Thymus (tissue), 11 donors: ENCODE results near the gene TMEM43. TPM values are rescaled to one million over a fixed set of nuclear protein-coding genes. Genes with fewer than 3 reads are reported as not detected.
A peak's percentile ranks its signal among the peaks of the same experiment; 100 is the strongest.

Experiments used
- DNase-seq, 9 donors: peaks; one replicate each; pipeline ENCODE4 v3.0.0-alpha.2; 2013; ENCODE audit warnings: low spot score in 9 of 9, low read depth in 6 of 9, missing footprints in 1 of 9
- H3K27ac ChIP-seq, 2 donors: one replicate each; pipeline ENCODE4 v1.5.1; 2013; ENCODE audit warnings: control low read depth in 1 of 2, low read depth in 1 of 2, low read length in 1 of 2, mild to moderate bottlenecking in 1 of 2, moderate library complexity in 1 of 2
- H3K27me3 ChIP-seq, 2 donors: one replicate each; pipeline ENCODE4 v1.5.1; 2013; ENCODE audit warnings: low read length in 1 of 2; ENCODE audit not compliant: control insufficient read depth in 2 of 2, insufficient read depth in 1 of 2
- H3K36me3 ChIP-seq, 2 donors: one replicate each; pipeline ENCODE4 v1.5.1; 2013; ENCODE audit warnings: low read length in 1 of 2, mild to moderate bottlenecking in 1 of 2, moderate library complexity in 1 of 2; ENCODE audit not compliant: control insufficient read depth in 2 of 2, insufficient read depth in 2 of 2
- H3K4me1 ChIP-seq, 2 donors: one replicate each; pipeline ENCODE4 v1.5.1; 2013; ENCODE audit warnings: low read length in 2 of 2; ENCODE audit not compliant: control insufficient read depth in 2 of 2, insufficient read depth in 2 of 2
- H3K4me3 ChIP-seq, 2 donors: one replicate each; pipeline ENCODE4 v1.5.1; 2013; ENCODE audit warnings: low read length in 2 of 2, control low read depth in 1 of 2, mild to moderate bottlenecking in 1 of 2
- H3K9me3 ChIP-seq, 2 donors: one replicate each; pipeline ENCODE4 v1.5.1; 2013; ENCODE audit warnings: low read length in 1 of 2, mild to moderate bottlenecking in 1 of 2; ENCODE audit not compliant: control insufficient read depth in 2 of 2, insufficient read depth in 1 of 2
- WGBS: extraction: QIAGEN DNeasy Blood & Tissue Kit; methylation state at CpG from one replicate; pipeline ENCODE4 v1.1.7; 2013; 5-methylcytosine and 5-hydroxymethylcytosine counted together
- polyA plus RNA-seq: library from polyadenylated mRNA; stranded (reverse); fragments of 200-250 nt; gene quantifications from one replicate; pipeline ENCODE4 v1.2.3, GENCODE V29; 2013
- total RNA-seq: library from RNA; stranded (reverse); fragments of 120-200 nt; gene quantifications from one replicate; pipeline ENCODE4 v1.2.4, GENCODE V29; 2013
- donor health status: healthy.

Gene TMEM43
- total and polyA plus RNA-seq, 2 donors, result 29.9 to 50.4 TPM

DNA sequence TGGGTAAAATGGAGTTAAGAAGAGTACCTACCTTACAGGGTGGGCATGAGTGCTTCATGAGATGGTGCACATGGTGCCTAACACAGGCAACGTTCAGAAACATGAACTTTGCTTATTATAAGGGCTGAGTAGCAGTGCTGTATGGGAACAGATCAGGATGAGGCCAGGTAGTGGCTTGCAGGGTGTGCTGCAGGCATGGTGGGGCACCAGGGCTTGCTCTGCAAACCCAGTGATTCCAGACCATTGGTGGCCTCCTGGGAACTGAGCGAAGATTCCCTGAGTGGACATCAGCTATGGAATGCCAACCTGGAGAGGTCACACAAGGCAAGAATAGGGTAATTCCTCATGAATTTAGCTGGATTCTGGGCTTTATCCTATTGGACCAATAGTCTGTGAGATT lies 15.8 kb downstream of the TMEM43 start:
- Histone ChIP-seq H3K27me3 (no peaks in the 10 kb centered on the region), H3K27ac (no peak overlapping the region), H3K4me1 (peaks cover 0 to 20% of the 10 kb centered on the region in 2 donors), H3K36me3 (peaks cover 48 to 55% of the 10 kb centered on the region in 2 donors), H3K4me3 (no peak overlapping the region), H3K9me3 (no peaks in the 10 kb centered on the region)
- WGBS, result 94% methylated on average over 2 of the region's 2 CpGs
- DNase-seq, result no peak

DNA sequence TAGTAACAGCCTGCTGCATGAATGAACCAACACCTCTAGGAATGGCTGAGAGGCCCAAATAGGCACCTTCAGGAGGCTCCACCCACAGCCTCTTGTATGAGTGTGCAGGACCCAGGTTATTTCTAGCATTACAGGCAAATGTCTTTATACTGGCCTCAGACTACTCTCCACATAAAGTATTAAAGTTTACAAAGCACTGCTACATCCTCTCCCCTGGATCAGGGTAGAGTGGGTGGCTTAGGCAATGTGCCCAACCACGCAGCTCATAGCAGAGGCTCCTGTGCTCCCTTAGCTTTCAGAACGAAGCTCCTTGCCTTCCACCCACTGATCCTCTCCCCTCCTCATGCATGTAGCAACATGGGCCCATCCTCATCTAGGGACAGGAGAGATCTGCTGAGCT lies 16.3 kb downstream of the TMEM43 start:
- no peak overlapping the region for H3K27ac ChIP-seq
- no peaks in the 10 kb centered on the region for H3K9me3 ChIP-seq
- H3K36me3 ChIP-seq, result peaks cover 48 to 56% of the 10 kb centered on the region in 2 donors
- H3K4me1 ChIP-seq, result peaks cover 0 to 20% of the 10 kb centered on the region in 2 donors
- no peak overlapping the region for H3K4me3 ChIP-seq
- DNase-seq, result no peak
- H3K27me3 ChIP-seq, result no peaks in the 10 kb centered on the region
- WGBS, result 81% methylated on average over 2 of the region's 2 CpGs

DNA sequence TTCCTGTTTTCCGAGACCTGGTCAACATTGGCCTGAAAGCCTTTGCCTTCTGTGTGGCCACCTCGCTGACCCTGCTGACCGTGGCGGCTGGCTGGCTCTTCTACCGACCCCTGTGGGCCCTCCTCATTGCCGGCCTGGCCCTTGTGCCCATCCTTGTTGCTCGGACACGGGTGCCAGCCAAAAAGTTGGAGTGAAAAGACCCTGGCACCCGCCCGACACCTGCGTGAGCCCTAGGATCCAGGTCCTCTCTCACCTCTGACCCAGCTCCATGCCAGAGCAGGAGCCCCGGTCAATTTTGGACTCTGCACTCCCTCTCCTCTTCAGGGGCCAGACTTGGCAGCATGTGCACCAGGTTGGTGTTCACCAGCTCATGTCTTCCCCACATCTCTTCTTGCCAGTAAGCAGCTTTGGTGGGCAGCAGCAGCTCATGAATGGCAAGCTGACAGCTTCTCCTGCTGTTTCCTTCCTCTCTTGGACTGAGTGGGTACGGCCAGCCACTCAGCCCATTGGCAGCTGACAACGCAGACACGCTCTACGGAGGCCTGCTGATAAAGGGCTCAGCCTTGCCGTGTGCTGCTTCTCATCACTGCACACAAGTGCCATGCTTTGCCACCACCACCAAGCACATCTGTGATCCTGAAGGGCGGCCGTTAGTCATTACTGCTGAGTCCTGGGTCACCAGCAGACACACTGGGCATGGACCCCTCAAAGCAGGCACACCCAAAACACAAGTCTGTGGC lies 16.9 kb downstream of the TMEM43 start:
- no peaks in the 10 kb centered on the region for H3K9me3 ChIP-seq
- H3K36me3 ChIP-seq, result peaks cover 51 to 56% of the 10 kb centered on the region in 2 donors
- DNase-seq, result no peak
- peaks cover 0 to 20% of the 10 kb centered on the region in 2 donors for H3K4me1 ChIP-seq
- no peaks in the 10 kb centered on the region for H3K27me3 ChIP-seq
- WGBS, result 96% methylated on average over 19 of the region's 19 CpGs
- H3K4me3 ChIP-seq, result no peak overlapping the region
- peak overlapping the region in 1 of 2 donors; percentile 4 for H3K27ac ChIP-seq

DNA sequence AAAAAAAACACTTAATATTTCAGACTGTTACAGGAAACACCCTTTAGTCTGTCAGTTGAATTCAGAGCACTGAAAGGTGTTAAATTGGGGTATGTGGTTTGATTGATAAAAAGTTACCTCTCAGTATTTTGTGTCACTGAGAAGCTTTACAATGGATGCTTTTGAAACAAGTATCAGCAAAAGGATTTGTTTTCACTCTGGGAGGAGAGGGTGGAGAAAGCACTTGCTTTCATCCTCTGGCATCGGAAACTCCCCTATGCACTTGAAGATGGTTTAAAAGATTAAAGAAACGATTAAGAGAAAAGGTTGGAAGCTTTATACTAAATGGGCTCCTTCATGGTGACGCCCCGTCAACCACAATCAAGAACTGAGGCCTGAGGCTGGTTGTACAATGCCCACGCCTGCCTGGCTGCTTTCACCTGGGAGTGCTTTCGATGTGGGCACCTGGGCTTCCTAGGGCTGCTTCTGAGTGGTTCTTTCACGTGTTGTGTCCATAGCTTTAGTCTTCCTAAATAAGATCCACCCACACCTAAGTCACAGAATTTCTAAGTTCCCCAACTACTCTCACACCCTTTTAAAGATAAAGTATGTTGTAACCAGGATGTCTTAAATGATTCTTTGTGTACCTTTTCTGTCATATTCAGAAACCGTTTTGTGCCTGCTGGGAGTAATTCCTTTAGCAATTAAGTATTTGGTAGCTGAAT lies 17.9 kb downstream of the TMEM43 start:
- Histone ChIP-seq H3K4me1 (peaks cover 0 to 20% of the 10 kb centered on the region in 2 donors), H3K36me3 (peaks cover 56 to 61% of the 10 kb centered on the region in 2 donors), H3K9me3 (no peaks in the 10 kb centered on the region), H3K27me3 (no peaks in the 10 kb centered on the region), H3K4me3 (no peak overlapping the region), H3K27ac (peak overlapping the region in 1 of 2 donors; percentile 54)
- 84% methylated on average over 8 of the region's 8 CpGs for WGBS
- DNase-seq, result peak in 1 of 9 donors; percentile 23

- Histone ChIP-seq H3K4me1 (peaks cover 0 to 20% of the 10 kb centered on the region in 2 donors), H3K4me3 (no peak overlapping the region), H3K9me3 (no peaks in the 10 kb centered on the region), H3K36me3 (peaks cover 57 to 64% of the 10 kb centered on the region in 2 donors), H3K27me3 (no peaks in the 10 kb centered on the region), H3K27ac (peak overlapping the region; percentile 80 to 82)
- 89% methylated on average over 7 of the region's 7 CpGs for WGBS
- no peak for DNase-seq
Measured at GRCh38 chr3:14143271-14144225, 18.7 kb downstream of the TMEM43 start.

GRCh38 chr3:14144423-14145075 lies 19.7 kb downstream of the TMEM43 start:
- peaks cover 51 to 59% of the 10 kb centered on the region in 2 donors for H3K36me3 ChIP-seq
- no peaks in the 10 kb centered on the region for H3K27me3 ChIP-seq
- peaks cover 0 to 20% of the 10 kb centered on the region in 2 donors for H3K4me1 ChIP-seq
- 30% methylated on average over 7 of the region's 7 CpGs for WGBS
- no peak overlapping the region for H3K4me3 ChIP-seq
- DNase-seq, result peak in 8 of 9 donors; percentile 23 to 83 (median 44)
- H3K27ac ChIP-seq, result peak overlapping the region; percentile 80 to 82
- H3K9me3 ChIP-seq, result no peaks in the 10 kb centered on the region

DNA sequence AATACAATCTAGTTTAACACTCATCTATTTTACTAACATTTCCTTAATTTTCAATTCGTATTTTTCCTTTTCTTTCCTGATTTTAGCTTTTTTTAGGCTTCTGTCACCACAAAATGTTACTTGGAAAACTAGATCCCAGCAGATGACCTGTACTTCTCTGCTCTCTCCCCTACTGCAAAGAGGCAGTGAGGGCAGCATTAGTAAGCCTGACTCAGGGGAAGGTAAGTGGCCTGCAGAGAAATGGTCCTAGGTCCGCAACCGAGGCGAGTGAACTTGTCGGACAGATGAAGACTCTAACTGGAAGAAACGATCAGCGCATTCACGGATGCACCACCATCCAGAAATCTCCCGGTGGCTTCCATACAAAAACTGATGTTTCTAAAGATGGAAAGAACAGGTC lies 20.4 kb downstream of the TMEM43 start:
- no peaks in the 10 kb centered on the region for H3K27me3 ChIP-seq
- H3K4me3 ChIP-seq, result no peak overlapping the region
- 97% methylated on average over 9 of the region's 9 CpGs for WGBS
- H3K27ac ChIP-seq, result peak overlapping the region; percentile 20 to 69
- peaks cover 0 to 20% of the 10 kb centered on the region in 2 donors for H3K4me1 ChIP-seq
- H3K9me3 ChIP-seq, result no peaks in the 10 kb centered on the region
- H3K36me3 ChIP-seq, result peaks cover 52% of the 10 kb centered on the region in 2 donors
- no peak for DNase-seq

- Histone ChIP-seq H3K9me3 (no peaks in the 10 kb centered on the region), H3K4me3 (no peak overlapping the region), H3K4me1 (peaks cover 0 to 20% of the 10 kb centered on the region in 2 donors), H3K27ac (peak overlapping the region in 1 of 2 donors; percentile 20), H3K27me3 (no peaks in the 10 kb centered on the region), H3K36me3 (peaks cover 49 to 54% of the 10 kb centered on the region in 2 donors)
- 97% methylated on average over 10 of the region's 10 CpGs for WGBS
- no peak for DNase-seq
Measured at GRCh38 chr3:14145670-14146380, 21.0 kb downstream of the TMEM43 start.
